NCI-H2196 (cell line): ENCODE measurements around the gene ARHGEF9.

Experiments
- DNase-seq: peaks from one replicate; lab custom pipeline; 2025; ENCODE audit not compliant: unreplicated experiment; lab: John Stamatoyannopoulos, UW

Gene ARHGEF9

DNA sequence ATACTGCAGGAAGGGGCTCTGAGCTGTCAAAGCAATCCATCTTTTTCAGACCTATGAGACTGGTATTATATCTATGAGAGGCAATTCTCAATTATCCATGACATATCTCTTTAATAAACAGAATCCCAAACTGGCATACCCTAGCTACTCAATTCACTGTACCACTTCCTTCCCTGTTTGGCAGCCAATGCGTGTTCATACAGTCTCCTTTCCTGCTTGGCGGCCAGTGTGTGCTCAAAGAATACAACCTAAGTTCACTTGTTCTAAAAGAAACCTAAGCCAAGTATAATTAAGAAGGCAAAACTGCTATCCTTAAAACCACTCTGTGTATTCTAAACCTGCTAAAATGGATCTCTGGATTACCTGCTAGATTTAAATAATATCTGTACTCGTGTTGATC lies 38.3 kb downstream of the ARHGEF9 start:
- DNase-seq: no peak

- DNase-seq: no peak
These were observed 38.7 kb downstream of the ARHGEF9 start for GRCh38 chrX:63746278-63746677.

DNA sequence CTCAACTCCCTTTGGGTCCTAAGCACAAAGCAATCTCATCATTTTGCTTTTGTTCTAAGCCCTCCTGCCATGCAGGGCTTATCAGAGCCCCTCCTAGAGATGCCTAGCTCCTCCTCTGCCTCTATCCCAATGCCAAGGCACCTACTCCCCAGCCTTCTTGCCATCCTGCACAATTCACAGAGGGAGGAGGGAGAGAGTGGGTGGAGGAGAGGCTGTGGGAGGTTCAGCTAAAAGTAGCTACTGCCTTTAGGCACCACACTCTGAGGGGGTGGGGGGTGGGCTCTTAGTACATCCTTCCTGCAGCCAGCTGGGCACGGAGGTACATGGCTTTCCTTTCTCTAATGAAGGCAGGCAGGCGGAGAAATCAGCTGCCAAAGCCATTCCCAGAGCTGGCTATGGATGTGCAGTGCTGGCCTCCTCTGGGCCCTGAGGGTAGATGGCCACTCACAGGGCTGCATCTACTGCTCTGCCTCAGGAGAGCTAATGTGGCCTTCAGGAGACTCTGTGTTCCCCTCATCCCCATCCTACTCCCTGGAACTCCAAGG lies 40.1 kb downstream of the ARHGEF9 start:
- no peak for DNase-seq

- no peak for DNase-seq
These were observed 41.4 kb downstream of the ARHGEF9 start for GRCh38 chrX:63743596-63743995.

DNA sequence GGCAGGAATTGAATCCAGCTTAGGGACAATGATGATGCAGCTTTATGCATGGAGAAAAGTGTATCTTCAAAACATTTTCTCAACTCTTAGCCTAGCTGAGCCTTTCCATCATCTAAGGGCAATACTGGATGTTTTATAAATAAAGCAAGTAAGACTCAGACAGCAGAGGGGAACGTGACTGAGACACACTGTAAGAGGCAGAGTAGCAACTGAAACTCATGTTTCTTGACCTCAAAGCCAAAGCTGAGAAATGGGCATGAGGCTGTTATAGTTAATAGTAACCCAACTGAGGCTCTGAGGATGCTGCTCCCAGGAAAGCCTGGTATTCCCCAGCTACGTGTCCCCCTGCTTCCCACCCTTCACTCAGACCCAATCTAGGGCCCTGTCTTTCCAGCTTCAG lies 44.6 kb downstream of the ARHGEF9 start:
- DNase-seq: no peak

- DNase-seq: no peak
These were observed 45.1 kb downstream of the ARHGEF9 start for GRCh38 chrX:63739885-63740284.

GRCh38 chrX:63738696-63739095 lies 46.3 kb downstream of the ARHGEF9 start:
- no peak for DNase-seq

DNA sequence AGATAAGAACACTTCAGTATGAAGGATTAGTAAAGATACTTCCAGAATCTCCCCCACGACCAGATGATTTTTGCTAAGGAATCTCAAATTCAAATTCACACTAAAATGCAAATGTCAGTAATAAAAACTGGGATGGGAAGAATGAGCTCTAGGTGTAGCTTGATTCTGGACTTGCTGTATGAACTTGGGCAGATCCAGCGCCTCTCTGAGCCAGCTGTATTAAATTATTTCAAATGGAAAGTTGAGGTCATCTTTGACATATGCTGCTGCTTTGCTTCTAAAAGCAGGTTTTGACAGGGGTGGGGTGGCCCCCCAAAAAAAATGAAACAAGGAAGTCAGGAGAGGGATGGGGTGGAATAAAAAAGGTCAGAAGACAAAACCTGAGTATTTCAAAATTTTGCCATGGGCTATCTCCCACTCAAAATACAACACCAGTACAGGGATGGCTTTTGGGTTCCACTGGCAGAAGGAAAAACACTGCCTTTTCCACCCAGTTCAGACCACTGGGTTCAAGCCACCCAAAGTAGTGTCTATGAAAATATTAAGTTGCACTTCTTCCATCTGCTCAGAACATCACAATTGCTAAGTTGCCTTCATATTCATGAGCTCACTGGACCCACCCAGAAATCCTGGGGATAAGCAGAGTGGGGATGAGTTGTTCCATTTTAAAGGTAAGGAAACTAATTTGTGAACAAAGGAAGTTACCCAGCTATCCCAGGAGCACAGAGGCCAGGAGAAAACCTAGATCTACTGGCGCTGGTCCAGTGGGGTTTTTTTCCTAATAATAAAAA lies 47.7 kb downstream of the ARHGEF9 start:
- DNase-seq: no peak

- no peak for DNase-seq
These were observed 49.1 kb downstream of the ARHGEF9 start for GRCh38 chrX:63735882-63736281.

- DNase-seq: no peak
These were observed 64.7 kb downstream of the ARHGEF9 start for GRCh38 chrX:63720293-63720692.

- DNase-seq: no peak
These were observed 65.4 kb downstream of the ARHGEF9 start for GRCh38 chrX:63719633-63720032.

GRCh38 chrX:63718010-63718694 lies 66.9 kb downstream of the ARHGEF9 start:
- no peak for DNase-seq

DNA sequence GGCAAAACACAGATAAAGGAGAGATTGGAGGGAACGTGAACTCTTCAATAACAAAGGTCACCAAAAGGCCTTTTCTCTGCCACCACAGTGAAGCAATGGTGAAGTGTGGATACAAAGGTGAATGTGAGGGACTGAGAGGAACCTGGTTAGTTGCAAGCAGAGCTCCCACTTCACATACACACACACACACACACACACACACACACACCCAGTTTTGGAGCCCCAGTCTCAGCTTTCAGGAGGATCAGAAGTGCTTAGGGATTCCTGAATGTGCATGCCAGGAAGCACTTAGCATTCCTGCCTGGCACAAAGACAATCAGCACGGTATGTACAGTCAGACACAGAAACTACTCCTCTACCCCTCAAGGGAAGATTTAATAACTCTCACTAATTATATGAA lies 71.5 kb downstream of the ARHGEF9 start:
- peak; percentile 7 for DNase-seq

- no peak for DNase-seq
These were observed 76.2 kb downstream of the ARHGEF9 start for GRCh38 chrX:63708801-63709200.

DNA sequence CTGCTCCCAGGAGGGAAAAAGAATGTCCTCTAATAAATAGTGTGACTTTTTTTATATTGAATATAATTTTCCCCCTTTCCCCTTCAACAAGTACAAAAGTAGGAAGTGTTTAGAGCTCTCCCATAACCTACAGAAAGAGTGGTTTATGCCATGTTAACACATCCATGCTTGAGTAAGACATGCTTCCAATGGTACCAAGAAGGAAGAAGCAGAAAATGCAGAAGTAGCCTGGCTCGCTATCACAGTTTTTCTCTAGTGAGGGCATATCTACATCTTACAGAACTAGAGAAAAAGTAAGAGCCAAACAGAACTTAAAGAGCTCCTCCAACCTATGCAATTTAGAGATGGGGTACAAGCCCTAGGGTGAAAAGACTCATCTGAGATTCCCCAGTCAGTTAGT lies 82.5 kb downstream of the ARHGEF9 start:
- no peak for DNase-seq

- peak; percentile 10 for DNase-seq
These were observed 97.9 kb downstream of the ARHGEF9 start for GRCh38 chrX:63686878-63687714.

GRCh38 chrX:63680423-63680822 lies 104.6 kb downstream of the ARHGEF9 start:
- no peak for DNase-seq

- DNase-seq: no peak
These were observed 105.6 kb downstream of the ARHGEF9 start for GRCh38 chrX:63679432-63679831.

- DNase-seq: no peak
These were observed 109.3 kb downstream of the ARHGEF9 start for GRCh38 chrX:63675716-63676115.

DNA sequence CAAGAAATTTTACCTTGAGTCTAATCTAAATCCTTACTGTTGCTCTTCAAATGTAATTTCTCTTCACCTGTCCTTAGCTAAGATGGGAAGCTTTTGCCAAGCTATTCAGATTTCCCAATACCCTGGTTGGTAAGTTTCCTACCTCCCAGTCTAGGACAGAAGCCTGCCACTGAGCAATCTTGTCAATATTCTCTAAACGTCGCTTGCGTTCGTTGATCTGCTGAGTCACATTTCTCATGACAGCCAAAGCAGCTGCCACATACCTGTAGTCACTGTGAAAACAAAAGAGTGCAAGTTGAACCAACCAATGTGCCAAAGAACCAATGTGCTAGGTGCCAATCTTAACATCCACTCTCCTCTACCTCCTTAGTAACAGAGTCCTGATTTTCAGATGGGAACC lies 111.1 kb downstream of the ARHGEF9 start:
- DNase-seq: no peak

DNA sequence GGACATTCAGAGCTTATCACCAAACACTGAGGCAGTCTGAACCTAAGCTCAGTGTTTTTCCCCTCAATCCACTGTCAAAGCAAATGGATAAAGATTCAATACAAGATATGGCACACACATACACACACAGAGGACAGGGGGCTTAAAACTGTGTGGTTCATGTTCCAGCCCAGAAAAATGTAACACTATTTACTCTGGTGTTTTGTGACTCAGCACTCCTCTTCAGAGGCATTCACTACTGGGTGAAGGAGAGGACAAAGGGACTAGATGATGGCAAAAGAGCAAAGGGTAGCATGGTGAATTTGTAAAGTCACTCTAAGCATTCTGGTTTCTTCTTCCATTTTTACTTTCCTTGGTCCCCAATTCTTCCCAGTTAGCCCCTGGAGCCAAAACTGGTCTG lies 120.3 kb downstream of the ARHGEF9 start:
- no peak for DNase-seq
